KOPT-K1 (cell line): Measurements from ENCODE around the gene PILRB.
A peak's percentile ranks its signal among the peaks of the same experiment; 100 is the strongest.
"Not testable (repeated sequence)": the region's sequence is repeated elsewhere in the genome, so short reads cannot be mapped to it uniquely, and the experiment has no call there.

ENCODE experiments used
- H3K27ac ChIP-seq: fragments of 200-600 bp; sonication (generic); 2 replicates; pipeline ENCODE4 v1.5.1; 2016; ENCODE audit warnings: antibody characterized with exemption, mild to moderate bottlenecking, low read depth, low read length; ENCODE audit not compliant: poor library complexity, severe bottlenecking
- H3K36me3 ChIP-seq: fragments of 200-600 bp; sonication (generic); 2 replicates; pipeline ENCODE4 v1.5.1; 2017; ENCODE audit warnings: antibody characterized with exemption, mild to moderate bottlenecking, low read length, moderate library complexity; ENCODE audit not compliant: insufficient read depth
- H3K9me3 ChIP-seq: fragments of 200-600 bp; sonication (generic); 2 replicates; pipeline ENCODE4 v1.5.1; 2017; ENCODE audit warnings: antibody characterized with exemption, low read length, mild to moderate bottlenecking; ENCODE audit not compliant: insufficient read depth, poor library complexity, severe bottlenecking

Gene PILRB

GRCh38 chr7:100366411-100367250 is 8.7 kb downstream of the PILRB start:
- Histone ChIP-seq H3K9me3 (no peaks in the 10 kb centered on the region), H3K27ac (peak overlapping the region; percentile 40), H3K36me3 (peaks cover 74% of the 10 kb centered on the region)

GRCh38 chr7:100367251-100367620 is 9.3 kb downstream of the PILRB start:
- Histone ChIP-seq H3K9me3 (no peaks in the 10 kb centered on the region), H3K36me3 (peaks cover 68% of the 10 kb centered on the region), H3K27ac (no peak overlapping the region)

GRCh38 chr7:100367676-100368613 is 10.0 kb downstream of the PILRB start:
- Histone ChIP-seq H3K27ac (no peak overlapping the region), H3K36me3 (peaks cover 61% of the 10 kb centered on the region), H3K9me3 (no peaks in the 10 kb centered on the region)

GRCh38 chr7:100369105-100369504 is 11.2 kb downstream of the PILRB start:
- Histone ChIP-seq H3K9me3 (no peaks in the 10 kb centered on the region), H3K36me3 (peaks cover 50% of the 10 kb centered on the region), H3K27ac (no peak overlapping the region)

DNA sequence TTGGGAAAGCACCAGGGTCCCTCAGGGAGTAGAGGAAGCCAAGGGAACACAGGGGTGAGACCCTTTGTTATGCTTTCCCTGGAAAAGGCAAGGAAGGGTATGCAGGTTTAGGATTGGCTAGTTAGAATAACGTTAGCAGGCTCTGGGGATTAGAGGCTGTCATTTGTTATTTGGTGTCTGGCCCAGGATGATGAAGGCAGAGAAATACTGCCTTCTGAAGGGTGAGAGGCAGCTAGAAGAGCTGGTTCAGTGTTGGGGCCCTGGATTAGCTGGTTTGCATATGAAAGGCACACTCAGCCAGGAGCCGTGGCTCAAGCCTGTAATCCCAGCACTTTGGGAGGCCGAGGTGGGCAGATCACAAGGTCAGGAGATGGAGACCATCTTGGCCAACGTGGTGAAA is 12.4 kb downstream of the PILRB start:
- Histone ChIP-seq H3K27ac (no peak overlapping the region), H3K36me3 (peaks cover 39% of the 10 kb centered on the region), H3K9me3 (no peaks in the 10 kb centered on the region)

- Histone ChIP-seq H3K27ac (no peak overlapping the region), H3K36me3 (peaks cover 35% of the 10 kb centered on the region)
Measured at GRCh38 chr7:100370746-100371145, 12.8 kb downstream of the PILRB start.

GRCh38 chr7:100371561-100372171 is 13.7 kb downstream of the PILRB start:
- H3K9me3 ChIP-seq, result no peaks in the 10 kb centered on the region
- peak overlapping the region; percentile 89 for H3K27ac ChIP-seq
- peaks cover 27% of the 10 kb centered on the region for H3K36me3 ChIP-seq

More at GRCh38 chr7:100370746-100371145, 12.8 kb downstream of the PILRB start:
- no peaks in the 10 kb centered on the region for H3K9me3 ChIP-seq

GRCh38 chr7:100372256-100372655 is 14.3 kb downstream of the PILRB start:
- peak overlapping the region; percentile 89 for H3K27ac ChIP-seq
- H3K36me3 ChIP-seq, result peaks cover 21% of the 10 kb centered on the region

GRCh38 chr7:100372694-100373093 is 14.8 kb downstream of the PILRB start:
- H3K27ac ChIP-seq, result peak overlapping the region; percentile 89
- H3K36me3 ChIP-seq, result peaks cover 17% of the 10 kb centered on the region
- H3K9me3 ChIP-seq, result no peaks in the 10 kb centered on the region

More at GRCh38 chr7:100372256-100372655, 14.3 kb downstream of the PILRB start:
- no peaks in the 10 kb centered on the region for H3K9me3 ChIP-seq

GRCh38 chr7:100373261-100373831 is 15.4 kb downstream of the PILRB start, which contains the start of gene PILRA:
Gene PILRA, plus strand, starts transcription at chr7:100373487. Its CDS starts 170 bp downstream, at chr7:100373657.
- no peaks in the 10 kb centered on the region for H3K9me3 ChIP-seq
- peaks cover 10% of the 10 kb centered on the region for H3K36me3 ChIP-seq
- H3K27ac ChIP-seq, result peak within 1 kb of the TSS; percentile 89

DNA sequence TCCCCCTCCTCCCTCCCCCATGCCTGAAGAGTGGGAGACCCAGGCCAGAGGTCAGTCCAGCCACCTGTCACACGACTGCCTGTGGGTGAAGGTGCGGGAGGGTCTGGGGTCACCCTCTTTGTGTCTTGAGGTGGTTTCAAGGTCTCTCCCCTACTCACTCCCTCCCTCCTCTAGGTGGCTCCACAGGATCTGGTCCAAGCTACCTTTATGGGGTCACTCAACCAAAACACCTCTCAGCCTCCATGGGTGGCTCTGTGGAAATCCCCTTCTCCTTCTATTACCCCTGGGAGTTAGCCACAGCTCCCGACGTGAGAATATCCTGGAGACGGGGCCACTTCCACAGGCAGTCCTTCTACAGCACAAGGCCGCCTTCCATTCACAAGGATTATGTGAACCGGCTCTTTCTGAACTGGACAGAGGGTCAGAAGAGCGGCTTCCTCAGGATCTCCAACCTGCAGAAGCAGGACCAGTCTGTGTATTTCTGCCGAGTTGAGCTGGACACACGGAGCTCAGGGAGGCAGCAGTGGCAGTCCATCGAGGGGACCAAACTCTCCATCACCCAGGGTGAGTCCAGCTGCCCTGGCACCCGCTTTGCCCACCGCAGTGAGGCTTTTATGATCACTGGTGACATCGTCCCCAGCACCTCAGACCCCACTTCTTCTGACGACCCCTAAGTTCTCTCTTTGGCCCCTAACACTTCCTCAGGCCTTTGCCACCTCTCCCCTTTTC is 16.1 kb downstream of the PILRB start:
- not testable (repeated sequence) for H3K36me3 ChIP-seq, H3K9me3 ChIP-seq
- peak overlapping the region; percentile 89 for H3K27ac ChIP-seq

GRCh38 chr7:100374601-100375000 is 16.7 kb downstream of the PILRB start:
- Histone ChIP-seq H3K9me3 (no peaks in the 10 kb centered on the region), H3K27ac (peak overlapping the region; percentile 89), H3K36me3 (no peaks in the 10 kb centered on the region)

DNA sequence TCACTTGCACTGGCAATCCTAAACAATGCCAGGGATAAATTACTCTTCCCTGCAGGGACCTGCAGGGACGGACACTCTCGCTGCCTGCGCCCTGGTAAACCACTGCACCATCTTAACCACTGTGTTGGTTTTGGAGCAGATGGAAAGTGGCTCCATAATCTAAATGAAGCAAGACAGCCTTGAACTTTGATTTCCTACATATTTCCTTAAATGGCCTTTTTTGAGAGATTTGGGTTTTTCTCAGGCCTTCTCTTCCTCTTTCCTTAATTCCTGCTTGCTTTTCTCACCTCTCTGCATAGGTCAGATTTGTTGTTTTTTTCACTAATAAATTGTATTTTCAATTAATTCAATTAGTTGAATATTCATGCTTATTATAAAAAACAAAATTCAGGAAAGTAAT is 18.1 kb downstream of the PILRB start:
- no peak overlapping the region for H3K27ac ChIP-seq
- no peaks in the 10 kb centered on the region for H3K9me3 ChIP-seq
- H3K36me3 ChIP-seq, result no peaks in the 10 kb centered on the region

GRCh38 chr7:100378114-100378755 is 20.3 kb downstream of the PILRB start:
- no peaks in the 10 kb centered on the region for H3K9me3 ChIP-seq
- H3K36me3 ChIP-seq, result no peaks in the 10 kb centered on the region
- no peak overlapping the region for H3K27ac ChIP-seq
